ENCODE results near the gene NTN4. TPM values are rescaled to one million over a fixed set of nuclear protein-coding genes. Genes with fewer than 3 reads are reported as not detected.

Gene NTN4
- total RNA-seq, 2 donors from 2014 or later, result 72.3 to 79.2 TPM

GRCh38 chr12:95721320-95721719, 69.2 kb downstream of the NTN4 start:
- no peak overlapping the region for H3K4me3 ChIP-seq
- no peak for TF ChIP-seq CTCF (IDR thresholded peaks at IDR 0.05)
- H3K27me3 ChIP-seq (replicated peaks; ENCODE audit: insufficient read depth), result no peaks in the 10 kb centered on the region
- DNase-seq (ENCODE audit: low spot score) (no peak), ATAC-seq (ENCODE audit: insufficient number of reproducible peaks, low FRiP score, low read depth) (no peak)
- no peaks in the 10 kb centered on the region for H3K9me3 ChIP-seq
- peaks cover 18 to 57% of the 10 kb centered on the region in 2 donors for H3K4me1 ChIP-seq (ENCODE audit: control insufficient read depth in 1 of 2, low read depth in 2 of 2)
- H3K36me3 ChIP-seq, result no peaks in the 10 kb centered on the region
- no peak overlapping the region for H3K27ac ChIP-seq

- no peaks in the 10 kb centered on the region for H3K27me3 ChIP-seq (replicated peaks; ENCODE audit: insufficient read depth)
- H3K27ac ChIP-seq, result peak overlapping the region in 1 of 2 donors; percentile 9
- no peak for ATAC-seq (ENCODE audit: insufficient number of reproducible peaks, low FRiP score, low read depth)
Observed at GRCh38 chr12:95720146-95720545, 70.4 kb downstream of the NTN4 start.

DNA sequence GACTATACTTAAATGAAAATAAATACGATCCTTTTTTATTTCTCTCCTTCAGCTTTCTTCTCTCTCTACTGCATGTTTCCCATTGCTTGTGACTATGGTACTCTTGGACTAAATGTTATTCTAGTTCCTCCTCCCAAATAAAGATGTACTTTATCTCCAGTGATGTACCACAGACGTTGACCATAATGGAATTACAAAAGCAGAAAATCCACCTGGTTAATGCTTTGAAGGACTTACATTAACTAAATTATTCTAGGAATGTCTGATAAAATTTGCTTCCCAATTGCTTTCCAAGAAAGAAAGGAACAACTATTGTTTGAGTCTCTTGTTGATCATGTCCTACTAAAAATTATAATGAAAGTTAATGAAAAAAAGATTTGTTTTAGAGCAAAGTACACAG, 71.8 kb downstream of the NTN4 start:
- Histone ChIP-seq H3K36me3 (no peaks in the 10 kb centered on the region), H3K9me3 (no peaks in the 10 kb centered on the region), H3K27ac (no peak overlapping the region), H3K4me1 (ENCODE audit: control insufficient read depth in 1 of 2, low read depth in 2 of 2) (peaks cover 18 to 45% of the 10 kb centered on the region in 2 donors), H3K27me3 (replicated peaks; ENCODE audit: insufficient read depth) (no peaks in the 10 kb centered on the region), H3K4me3 (no peak overlapping the region)
- ATAC-seq (ENCODE audit: insufficient number of reproducible peaks, low FRiP score, low read depth) (no peak), DNase-seq (ENCODE audit: low spot score) (no peak)
- no peak for TF ChIP-seq CTCF (IDR thresholded peaks at IDR 0.05)

More at GRCh38 chr12:95720146-95720545, 70.4 kb downstream of the NTN4 start:
- no peak for DNase-seq (ENCODE audit: low spot score)
- H3K9me3 ChIP-seq, result no peaks in the 10 kb centered on the region
- no peaks in the 10 kb centered on the region for H3K36me3 ChIP-seq
- peaks cover 18 to 55% of the 10 kb centered on the region in 2 donors for H3K4me1 ChIP-seq (ENCODE audit: control insufficient read depth in 1 of 2, low read depth in 2 of 2)
- no peak overlapping the region for H3K4me3 ChIP-seq
- no peak for TF ChIP-seq CTCF (IDR thresholded peaks at IDR 0.05)

DNA sequence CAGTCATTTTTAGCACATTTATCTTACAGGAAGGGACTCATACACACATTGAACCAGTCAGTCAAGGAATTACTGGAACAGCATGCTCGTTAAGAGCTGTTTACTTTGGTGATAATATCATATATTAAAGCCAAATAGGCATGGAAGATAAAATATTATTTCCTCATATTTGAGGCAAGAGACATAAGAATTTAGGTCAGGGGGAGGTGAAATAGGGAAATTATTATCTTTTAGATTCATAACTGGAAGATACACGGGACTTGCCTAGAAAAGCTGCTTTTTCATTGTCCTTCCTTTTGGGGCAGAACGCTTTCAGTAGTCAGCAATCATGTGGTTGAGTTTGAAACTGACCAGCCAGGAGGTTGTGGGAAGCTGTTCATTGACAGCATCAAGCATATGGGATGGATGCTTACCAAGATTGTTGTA, 72.5 kb downstream of the NTN4 start:
- TF ChIP-seq CTCF (IDR thresholded peaks at IDR 0.05), result no peak
- Histone ChIP-seq H3K27me3 (replicated peaks; ENCODE audit: insufficient read depth) (no peaks in the 10 kb centered on the region), H3K27ac (peak overlapping the region; percentile 21 to 40), H3K4me1 (ENCODE audit: control insufficient read depth in 1 of 2, low read depth in 2 of 2) (peaks cover 18 to 45% of the 10 kb centered on the region in 2 donors), H3K36me3 (no peaks in the 10 kb centered on the region), H3K4me3 (peak overlapping the region; percentile 15), H3K9me3 (no peaks in the 10 kb centered on the region)
- ATAC-seq (ENCODE audit: insufficient number of reproducible peaks, low FRiP score, low read depth) (no peak), DNase-seq (ENCODE audit: low spot score) (no peak)

DNA sequence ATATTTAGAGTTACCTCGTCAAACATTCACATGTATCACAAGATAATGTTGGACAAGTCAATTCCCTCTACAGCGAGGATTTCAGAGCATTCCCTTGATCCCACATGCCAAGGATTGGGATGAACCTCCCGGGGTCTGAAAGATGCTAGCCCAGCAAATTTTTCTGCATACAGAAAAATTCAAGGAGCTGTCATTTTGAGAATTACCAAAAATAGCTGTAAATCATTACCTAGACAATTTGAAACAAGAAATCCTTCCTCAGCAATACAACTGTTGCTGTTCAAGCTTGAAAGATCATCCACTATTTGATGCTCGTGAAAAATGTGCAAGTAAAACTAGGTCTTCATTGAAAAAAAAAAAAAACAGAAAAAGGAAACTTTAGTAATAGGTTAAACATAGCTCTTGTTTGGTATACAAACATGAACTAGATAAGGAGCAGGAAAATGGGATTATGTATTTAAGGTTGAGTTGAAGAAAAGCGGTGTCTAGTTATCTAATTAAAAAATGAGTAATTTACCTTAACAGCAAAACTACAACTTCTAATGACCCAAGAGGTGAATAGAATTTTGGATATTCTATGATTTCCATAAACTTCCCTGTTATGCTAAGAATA, 73.1 kb downstream of the NTN4 start:
- TF ChIP-seq CTCF (IDR thresholded peaks at IDR 0.05), result no peak
- peak overlapping the region; percentile 15 for H3K4me3 ChIP-seq
- no peaks in the 10 kb centered on the region for H3K9me3 ChIP-seq
- peaks cover 18 to 42% of the 10 kb centered on the region in 2 donors for H3K4me1 ChIP-seq (ENCODE audit: control insufficient read depth in 1 of 2, low read depth in 2 of 2)
- no peak for ATAC-seq (ENCODE audit: insufficient number of reproducible peaks, low FRiP score, low read depth)
- H3K27ac ChIP-seq, result peak overlapping the region; percentile 21 to 40
- no peaks in the 10 kb centered on the region for H3K36me3 ChIP-seq
- no peaks in the 10 kb centered on the region for H3K27me3 ChIP-seq (replicated peaks; ENCODE audit: insufficient read depth)
- DNase-seq (ENCODE audit: low spot score), result no peak

All from thoracic aorta (tissue), 2 donors.